Gastrocnemius medialis (tissue), 4 donors: ENCODE data around the gene FTL. TPM values are rescaled to one million over a fixed set of nuclear protein-coding genes. Genes with fewer than 3 reads are reported as not detected.

Experiments used
- ATAC-seq, 2 donors: fragments of 150-250 bp; one replicate each; pipeline ENCODE4 v1.9.1; 2016
- DNase-seq, 2 donors: peaks; one replicate each; pipeline ENCODE4 v3.0.0-alpha.2; 2019
- H3K27ac ChIP-seq, 4 donors: fragments of 200-600 bp; sonication (generic); 1 replicate in 1 of 4; 2 replicates in 3 of 4; pipeline ENCODE4 v1.5.1; 2016 to 2018; ENCODE audit warnings: mild to moderate bottlenecking in 2 of 4, moderate library complexity in 1 of 4
- H3K27me3 ChIP-seq, 3 donors: fragments of 200-600 bp; sonication (generic) in 2 of 3; 1 replicate in 1 of 3; 2 replicates in 2 of 3; pipeline versions ENCODE4 v1.5.1 to v1.6.0; 2016 to 2019; ENCODE audit warnings: mild to moderate bottlenecking in 1 of 3, moderate library complexity in 1 of 3
- H3K36me3 ChIP-seq, 2 donors: fragments of 200-600 bp; sonication (generic) in 1 of 2; one replicate each; pipeline ENCODE4 v1.5.1; 2017 to 2018
- H3K4me1 ChIP-seq, 2 donors: fragments of 200-600 bp; sonication (generic) in 1 of 2; one replicate each; pipeline ENCODE4 v1.5.1; 2016 to 2017; ENCODE audit warnings: mild to moderate bottlenecking in 2 of 2
- H3K4me3 ChIP-seq, 4 donors: fragments of 200-600 bp; sonication (generic) in 3 of 4; 1 replicate in 1 of 4; 2 replicates in 3 of 4; pipeline ENCODE4 v1.5.1; 2016 to 2019; ENCODE audit warnings: mild to moderate bottlenecking in 2 of 4
- H3K9me3 ChIP-seq, 3 donors: fragments of 200-600 bp; sonication (generic) in 2 of 3; 1 replicate in 1 of 3; 2 replicates in 2 of 3; pipeline ENCODE4 v1.5.1; 2016 to 2019
- CTCF ChIP-seq, 5 experiments: fragments of 450-650 bp in 3 of 5; fragments of 200-600 bp in 2 of 5; sonication (generic) in 2 of 5; IDR thresholded peaks in 4 of 5; conservative IDR thresholded peaks in 1 of 5; 1 replicate in 4 of 5; 2 replicates in 1 of 5; pipeline ENCODE4 v1.5.1; 2016 to 2019; ENCODE audit warnings: antibody characterized with exemption in 5 of 5, mild to moderate bottlenecking in 3 of 5, moderate library complexity in 3 of 5
- POLR2A ChIP-seq, 2 donors: fragments of 450-650 bp; IDR thresholded peaks; one replicate each; pipeline ENCODE4 v1.6.1; 2017; ENCODE audit warnings: antibody characterized with exemption in 2 of 2, mild to moderate bottlenecking in 2 of 2, moderate library complexity in 2 of 2
- in situ Hi-C, 4 donors: fragments of 200-750 bp; cut with MboI; loops; one replicate each; pipeline versions ENCODE4 v1.15.0 to v1.8.0; 2017; ENCODE audit warnings: low sequenced_read_pairs in 4 of 4
- intact Hi-C: fragments of 100-400 bp; cut with DNase I; formaldehyde crosslinking; loops from one replicate; pipeline ENCODE4 v1.15.1; 2023; ENCODE audit warnings: low total_unique reads
- total RNA-seq, 4 donors: library from RNA; depleted of rRNA; stranded (reverse); fragments of >200 nt; gene quantifications; one replicate each; pipeline versions ENCODE4 v1.1.0 to v1.2.3, GENCODE V29; 2016

Gene FTL
- total RNA-seq, 4 donors from 2014 or later: 894 to 1,364 (median 1,121) TPM

GRCh38 chr19:48950830-48951519, 14.1 kb upstream of the FTL start:
- H3K4me3 ChIP-seq: no peak overlapping the region
- intact Hi-C loops (loop anchor here (5.0 kb wide), 1 partner anchor 74 kb away; no protein-coding TSS in a partner anchor), in situ Hi-C loops (loop anchor here in 1 of 4 donors (25.0 kb wide), 1 partner anchor 89 kb away; the partner anchor contains the start of genes PLEKHA4 and PPP1R15A)
- DNase-seq: no peak
- no peaks in the 10 kb centered on the region for H3K27me3 ChIP-seq
- H3K27ac ChIP-seq: no peak overlapping the region
- H3K9me3 ChIP-seq: no peaks in the 10 kb centered on the region
- H3K36me3 ChIP-seq: no peaks in the 10 kb centered on the region
- peaks cover 9 to 12% of the 10 kb centered on the region in 2 donors for H3K4me1 ChIP-seq
- no peak for ATAC-seq
- TF ChIP-seq CTCF (IDR thresholded peaks at IDR 0.05 in 4 of 5, conservative IDR thresholded peaks at IDR 0.05 in 1 of 5): no peak
- no peak for TF ChIP-seq POLR2A (IDR thresholded peaks at IDR 0.05)

GRCh38 chr19:48953141-48953540, 12.0 kb upstream of the FTL start:
- intact Hi-C loops: loop anchor here (5.0 kb wide), 1 partner anchor 76 kb away; no protein-coding TSS in a partner anchor
- ATAC-seq (no peak), DNase-seq (no peak)
- Histone ChIP-seq H3K36me3 (no peaks in the 10 kb centered on the region), H3K4me1 (peaks cover 9 to 12% of the 10 kb centered on the region in 2 donors), H3K9me3 (no peaks in the 10 kb centered on the region), H3K4me3 (no peak overlapping the region), H3K27me3 (no peaks in the 10 kb centered on the region), H3K27ac (no peak overlapping the region)
- TF ChIP-seq POLR2A (IDR thresholded peaks at IDR 0.05) (no peak), CTCF (IDR thresholded peaks at IDR 0.05 in 4 of 5, conservative IDR thresholded peaks at IDR 0.05 in 1 of 5) (no peak)
- in situ Hi-C loops: loop anchor here in 1 of 4 donors (25.0 kb wide), 1 partner anchor 91 kb away; the partner anchor contains the start of genes PLEKHA4 and PPP1R15A

GRCh38 chr19:48953990-48954594, 11.0 kb upstream of the FTL start:
- ATAC-seq (no peak), DNase-seq (no peak)
- Histone ChIP-seq H3K9me3 (no peaks in the 10 kb centered on the region), H3K4me1 (peaks cover 9 to 12% of the 10 kb centered on the region in 2 donors), H3K27me3 (no peaks in the 10 kb centered on the region), H3K4me3 (peak overlapping the region; percentile 78 to 88 (median 84)), H3K36me3 (no peaks in the 10 kb centered on the region), H3K27ac (peak overlapping the region; percentile 72 to 88 (median 82))
- intact Hi-C loops (loop anchor here (5.0 kb wide), 1 partner anchor 77 kb away; no protein-coding TSS in a partner anchor), in situ Hi-C loops (loop anchor here in 1 of 4 donors (25.0 kb wide), 1 partner anchor 92 kb away; the partner anchor contains the start of genes PLEKHA4 and PPP1R15A)
- TF ChIP-seq POLR2A (IDR thresholded peaks at IDR 0.05): no peak
- TF ChIP-seq CTCF (IDR thresholded peaks at IDR 0.05 in 4 of 5, conservative IDR thresholded peaks at IDR 0.05 in 1 of 5): no peak

- H3K27ac ChIP-seq: peak within 1 kb of the TSS; percentile 72 to 88 (median 82)
- ATAC-seq (peak; percentile 88 to 93), DNase-seq (peak; percentile 95 to 98)
- H3K27me3 ChIP-seq: no peaks in the 10 kb centered on the region
- peak within 1 kb of the TSS; percentile 78 to 88 (median 84) for H3K4me3 ChIP-seq
- intact Hi-C loops: loop anchor here (5.0 kb wide), 1 partner anchor 77 kb away; no protein-coding TSS in a partner anchor
- H3K4me1 ChIP-seq: peaks cover 9 to 12% of the 10 kb centered on the region in 2 donors
- no peaks in the 10 kb centered on the region for H3K9me3 ChIP-seq
- TF ChIP-seq CTCF (IDR thresholded peaks at IDR 0.05 in 4 of 5, conservative IDR thresholded peaks at IDR 0.05 in 1 of 5) (peak in 2 of 5 experiments; percentile 71 to 74), POLR2A (IDR thresholded peaks at IDR 0.05) (peak; percentile 74 to 84)
- in situ Hi-C loops: loop anchor here in 1 of 4 donors (25.0 kb wide), 1 partner anchor 92 kb away; the partner anchor contains the start of genes PLEKHA4 and PPP1R15A
- no peaks in the 10 kb centered on the region for H3K36me3 ChIP-seq
Observed at GRCh38 chr19:48954595-48955307, 10.4 kb upstream of the FTL start, which contains the start of gene BAX. BAX (plus strand) TSS chr19:48954875; CDS start chr19:48954929, 54 bp downstream.
